ENCODE measurements around the gene SHOC2. TPM values are rescaled to one million over a fixed set of nuclear protein-coding genes. Genes with fewer than 3 reads are reported as not detected.
A peak's percentile ranks its signal among the peaks of the same experiment; 100 is the strongest.

SHOC2 gene
- total and polyA plus RNA-seq, 2 of the 4 experiments (the other 2 are of a cell fraction), result 13.4 to 47.5 TPM

GRCh38 chr10:110912374-110912773 is 7.0 kb upstream of the SHOC2 start:
- H3K36me3 ChIP-seq (ENCODE audit: control insufficient read depth, insufficient read depth, low read length), result no peaks in the 10 kb centered on the region; the same call in 1 of the 2 replicates
- H2AK9ac ChIP-seq (replicated peaks; ENCODE audit: low read depth, low read length, poor library complexity), result no peak overlapping the region
- peak; percentile 73 for ATAC-seq (ENCODE audit: low read depth)
- no peaks in the 10 kb centered on the region for H3K27me3 ChIP-seq (ENCODE audit: control insufficient read depth, insufficient read depth, low read length)
- CTCF ChIA-PET, result interaction anchor here (0.8 kb wide), 1 partner anchor 19 kb away, joined by 3 read pairs; no protein-coding TSS in a partner anchor
- H3K4me3 ChIP-seq (ENCODE audit: insufficient read depth, low read depth, low read length), result no peak overlapping the region
- H4K20me1 ChIP-seq (ENCODE audit: insufficient read depth, low read length), result no peaks in the 10 kb centered on the region
- no peak overlapping the region for H3K14ac ChIP-seq (replicated peaks; ENCODE audit: low read depth, low read length)
- H3K18ac ChIP-seq (ENCODE audit: low read depth, low read length), result peak overlapping the region; percentile 61; the same call in 1 of the 2 replicates
- no peak overlapping the region for H2AFZ ChIP-seq (replicated peaks; ENCODE audit: low read length, poor library complexity)
- H3K23ac ChIP-seq (ENCODE audit: low read depth, low read length), result no peak overlapping the region
- H4K5ac ChIP-seq (ENCODE audit: low read depth, low read length), result no peak overlapping the region
- no CpG with 5 or more reads among the region's 3 CpGs for WGBS, 2 experiments (ENCODE audit: extremely low coverage in 2 of 2, insufficient read length in 1 of 2)
- no TSS peak for BruUV-seq (replicated peaks)
- dilution Hi-C loops (cut with HindIII; ENCODE audit: low sequenced_read_pairs, unreplicated experiment), result no loop called here
- H3K79me1 ChIP-seq (ENCODE audit: low read depth in 1 of 2, low read length in 2 of 2), result peaks cover 20 to 36% of the 10 kb centered on the region in 2 experiments
- H3K4me2 ChIP-seq (ENCODE audit: low read depth, low read length), result peak overlapping the region; percentile 73; the same call in 1 of the 2 replicates
- DNase-seq, result peak; percentile 80
- H4K91ac ChIP-seq (ENCODE audit: insufficient read depth, low read depth, low read length), result no peak overlapping the region
- H3K9ac ChIP-seq (ENCODE audit: low read depth, low read length), result no peak overlapping the region
- H3K4me1 ChIP-seq (ENCODE audit: control insufficient read depth, insufficient read depth, low read length), result peaks cover 21% of the 10 kb centered on the region
- H3K27ac ChIP-seq (ENCODE audit: insufficient read depth, low read length), result peak overlapping the region; percentile 13; the same call in 1 of the 2 replicates
- H4K8ac ChIP-seq (ENCODE audit: low read depth in 2 of 2, low read length in 2 of 2), result 0 out of 4 replicates have a peak overlapping the region, but pooled peaks of 1 of the 2 experiments have one; percentile 22
- intact Hi-C loops (cut with micrococcal nuclease), result loop anchor here (10.0 kb wide), 1 partner anchor 608 kb away; the partner anchor contains the start of gene SMNDC1
- H2BK120ac ChIP-seq (ENCODE audit: low read depth, low read length), result peak overlapping the region; percentile 35; the same call in 1 of the 2 replicates
- POLR2A ChIA-PET (ENCODE audit: unreplicated experiment), result no interaction called here
- peak overlapping the region; percentile 38; the same call in 1 of the 2 replicates for H2BK20ac ChIP-seq (ENCODE audit: low read depth, low read length)
- no peak overlapping the region for H2AK5ac ChIP-seq (ENCODE audit: low read depth, low read length)
- 0 out of 2 replicates have a peak overlapping the region, but pooled peaks have one; percentile 70 for H3K4ac ChIP-seq (ENCODE audit: low read depth, low read length)
- H3K56ac ChIP-seq (ENCODE audit: extremely low read depth, insufficient read depth, low read length), result no peak overlapping the region
- TF ChIP-seq MAZ (IDR thresholded peaks at IDR 0.05; ENCODE audit: borderline replicate concordance, low read depth, low read length) (no peak), FOS (IDR thresholded peaks at IDR 0.05; ENCODE audit: low read depth, low read length) (0 out of 2 replicates have a peak, but pooled peaks have one; percentile 29), CEBPB (IDR thresholded peaks at IDR 0.05; ENCODE audit: low read depth, low read length) (no peak)
- H3K9me3 ChIP-seq (ENCODE audit: control insufficient read depth, insufficient read depth, low read length), result no peaks in the 10 kb centered on the region
- no peak overlapping the region for H2BK15ac ChIP-seq (ENCODE audit: low read depth, low read length)
- H2BK5ac ChIP-seq (ENCODE audit: low read depth, low read length, poor library complexity, severe bottlenecking), result peak overlapping the region; percentile 95
- in situ Hi-C loops (cut with MboI; ENCODE audit: low sequenced_read_pairs), result no loop called here
- H3K9me1 ChIP-seq (ENCODE audit: insufficient read depth, low read length), result peaks cover 5% of the 10 kb centered on the region

Measured in IMR-90 (cell line).